T follicular helper cell (primary cell): ENCODE data around the gene ZNF143.
"Not testable (repeated sequence)": the region's sequence is repeated elsewhere in the genome, so short reads cannot be mapped to it uniquely, and the experiment has no call there.

Experiments used
- DNase-seq: peaks from one replicate; pipeline ENCODE4 v3.0.0-alpha.2; 2020; ENCODE audit warnings: low read depth

The ZNF143 gene

DNA sequence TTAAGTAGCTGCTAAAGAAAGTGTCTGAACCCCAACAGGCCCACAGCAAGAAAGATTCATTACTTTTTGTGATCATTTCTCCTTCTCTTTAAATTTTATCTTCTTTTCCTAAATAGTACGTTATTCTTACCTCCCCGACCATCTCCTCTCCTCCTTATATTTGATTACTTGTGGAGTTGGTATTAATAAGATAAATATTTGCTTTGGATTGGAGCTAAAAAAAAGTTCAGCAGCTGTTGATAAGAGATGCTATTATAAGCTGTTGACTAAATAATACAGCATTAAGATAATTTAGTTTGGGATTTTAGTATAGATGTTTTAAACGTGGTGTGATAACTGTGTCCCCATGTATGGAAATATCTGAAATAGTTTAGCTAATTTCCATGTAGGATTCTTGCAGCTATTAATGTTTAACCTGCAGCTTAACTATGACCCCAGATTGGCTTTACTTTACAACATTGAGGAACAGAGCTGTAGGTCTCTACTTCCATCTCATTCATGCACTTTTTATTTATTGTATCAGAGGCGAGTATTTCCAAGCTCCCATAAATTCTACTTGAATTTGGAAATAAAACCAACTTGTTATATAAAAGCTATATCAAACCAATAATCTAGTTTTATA lies 37.8 kb downstream of the ZNF143 start:
- no peak for DNase-seq

- DNase-seq = peak; percentile 57
These were observed 45.9 kb downstream of the ZNF143 start for GRCh38 chr11:9506489-9507276.

- no peak for DNase-seq
These were observed 46.4 kb downstream of the ZNF143 start for GRCh38 chr11:9507277-9507580.

- DNase-seq = no peak
These were observed 48.2 kb downstream of the ZNF143 start for GRCh38 chr11:9509041-9509440.

- DNase-seq = no peak
These were observed 51.7 kb downstream of the ZNF143 start for GRCh38 chr11:9512370-9513019.

DNA sequence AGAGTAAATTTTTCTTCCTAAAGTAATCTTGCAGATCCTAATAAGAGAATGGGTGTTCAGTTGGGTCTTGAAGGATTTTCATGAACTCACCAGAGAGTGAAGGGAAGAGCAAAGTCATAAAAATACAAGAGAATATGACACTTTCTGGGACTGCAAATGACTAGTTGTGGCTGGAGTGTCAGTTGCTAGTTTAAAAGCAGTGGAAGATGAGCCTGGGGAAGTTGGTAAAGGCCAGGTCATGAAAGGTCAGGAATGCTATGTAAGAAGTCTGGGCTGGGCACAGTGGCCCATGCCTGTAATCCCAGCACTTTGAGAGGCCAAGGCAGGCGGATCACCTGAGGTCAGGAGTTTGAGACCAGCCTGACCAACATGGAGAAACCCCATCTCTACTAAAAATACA lies 53.8 kb downstream of the ZNF143 start:
- DNase-seq = not testable (repeated sequence)

DNA sequence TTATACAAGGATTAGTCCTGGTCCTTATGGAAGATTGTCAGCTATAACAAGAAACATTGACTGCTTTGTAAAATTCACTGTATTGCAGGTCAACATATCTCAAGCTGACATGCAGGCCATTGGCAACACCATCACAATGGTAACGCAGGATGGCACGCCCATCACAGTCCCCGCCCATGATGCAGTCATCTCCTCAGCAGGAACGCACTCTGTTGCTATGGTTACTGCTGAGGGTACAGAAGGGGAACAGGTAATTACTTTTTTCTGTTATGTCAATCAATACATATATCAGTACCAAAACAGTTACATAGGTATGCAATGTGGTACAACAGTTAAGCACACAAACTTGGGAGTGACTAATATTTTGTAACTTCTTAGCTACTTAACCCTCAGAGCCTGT lies 55.3 kb downstream of the ZNF143 start:
- DNase-seq = no peak

- no peak for DNase-seq
These were observed 58.1 kb downstream of the ZNF143 start for GRCh38 chr11:9518835-9519410.

DNA sequence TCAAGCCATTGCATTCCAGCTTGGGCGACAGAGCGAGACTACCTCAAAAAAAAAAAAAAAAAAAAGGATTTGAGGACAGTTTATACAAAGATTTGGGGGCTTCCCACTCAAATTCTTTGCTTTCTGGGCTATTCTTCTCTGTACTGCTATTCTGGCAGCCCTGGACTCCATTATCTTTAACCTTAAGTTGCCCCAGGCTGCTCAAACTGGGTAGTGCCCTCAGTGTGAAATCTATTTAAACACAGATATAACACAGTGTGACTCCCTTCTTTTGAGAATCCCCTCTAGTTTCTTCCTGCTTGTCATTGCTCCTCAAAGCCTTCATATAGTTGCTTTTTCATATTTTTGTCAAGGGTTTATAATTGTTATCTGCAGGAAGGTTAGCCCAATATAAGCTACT lies 63.2 kb downstream of the ZNF143 start:
- no peak for DNase-seq

- DNase-seq = no peak
These were observed 64.3 kb downstream of the ZNF143 start for GRCh38 chr11:9525116-9525515.

GRCh38 chr11:9527481-9528135 lies 66.8 kb downstream of the ZNF143 start:
- DNase-seq = no peak

GRCh38 chr11:9528136-9528501 lies 67.3 kb downstream of the ZNF143 start:
- no peak for DNase-seq

DNA sequence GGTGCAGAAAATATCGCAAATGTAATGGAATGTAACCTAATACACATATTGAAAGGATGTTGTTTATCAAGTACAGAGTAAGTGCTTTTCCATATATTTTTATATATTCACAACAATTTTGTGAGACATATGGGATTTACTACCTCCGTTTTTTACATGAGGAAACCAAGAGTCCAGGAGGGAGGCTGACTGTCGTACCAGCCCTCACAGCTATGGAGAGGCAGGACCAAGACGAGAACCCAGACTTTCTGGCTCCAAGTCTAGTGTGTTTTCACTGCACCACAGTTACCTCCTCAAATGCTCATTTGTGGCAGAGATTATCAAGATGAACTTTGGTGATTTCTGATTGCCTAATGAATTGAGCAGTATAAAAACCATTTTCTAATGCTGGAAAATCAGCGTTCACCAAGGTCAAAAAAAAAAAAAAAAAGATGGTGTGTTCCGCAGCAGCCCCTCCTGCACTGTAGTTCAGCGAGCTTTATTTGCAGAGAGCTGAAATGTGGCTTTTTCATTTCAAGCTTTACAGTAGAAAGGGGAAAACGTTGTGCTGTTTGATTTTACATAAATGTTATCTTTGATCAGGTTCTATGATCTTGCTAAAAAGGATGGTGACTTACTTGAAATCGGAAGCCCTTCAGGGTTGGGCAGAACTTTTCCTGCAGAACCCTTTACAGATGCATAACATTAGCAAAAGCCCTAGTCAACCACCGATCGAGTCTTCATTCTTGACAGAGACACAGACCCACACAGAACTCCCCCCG lies 67.9 kb downstream of the ZNF143 start:
- DNase-seq = no peak

DNA sequence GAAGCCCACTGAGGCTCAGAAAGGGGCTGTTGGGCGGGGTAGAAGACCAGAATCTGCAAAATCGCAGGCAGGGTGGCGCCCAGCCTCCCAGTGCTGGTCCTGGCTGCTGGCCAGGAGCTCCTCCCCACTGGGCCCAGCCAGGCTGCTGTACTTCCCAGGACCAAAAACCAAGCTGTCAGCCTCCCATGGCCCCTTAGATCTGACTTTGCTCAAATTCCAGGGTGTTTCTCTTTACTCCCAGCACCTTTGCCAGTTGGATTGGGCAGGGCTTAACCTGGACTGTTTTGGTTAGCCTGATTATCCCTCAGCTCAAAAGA lies 68.5 kb downstream of the ZNF143 start:
- no peak for DNase-seq

DNA sequence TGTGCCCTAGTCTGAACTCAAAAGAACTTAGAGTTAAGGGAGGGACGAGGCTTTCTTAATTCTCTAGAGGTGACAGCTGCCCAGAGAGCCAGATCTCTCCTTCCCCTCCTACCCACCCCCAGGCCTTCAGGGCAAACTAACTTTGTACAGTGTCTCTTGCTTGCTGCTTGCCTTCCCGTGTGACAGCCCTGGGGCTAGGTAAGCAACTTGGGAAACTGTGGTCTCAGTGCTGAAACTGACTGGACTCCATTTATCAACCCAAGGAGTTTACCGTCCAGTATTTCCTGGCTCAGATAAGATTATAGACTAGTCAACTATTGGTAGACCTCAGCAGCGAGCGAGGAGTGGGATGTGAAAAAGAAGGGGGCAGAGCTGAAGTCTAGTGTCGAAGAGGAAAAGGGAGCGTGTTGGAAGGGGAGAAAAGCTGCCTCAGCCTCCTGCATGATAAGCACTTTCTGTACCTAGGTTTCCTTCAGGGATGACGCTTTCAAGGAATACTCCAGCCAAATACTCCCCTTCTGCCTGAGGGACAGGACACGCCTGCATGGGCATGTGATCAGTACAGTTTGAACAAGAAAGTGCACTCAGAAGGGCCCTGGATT lies 69.3 kb downstream of the ZNF143 start:
- DNase-seq = no peak

- no peak for DNase-seq
These were observed 70.3 kb downstream of the ZNF143 start for GRCh38 chr11:9530901-9531625.

DNA sequence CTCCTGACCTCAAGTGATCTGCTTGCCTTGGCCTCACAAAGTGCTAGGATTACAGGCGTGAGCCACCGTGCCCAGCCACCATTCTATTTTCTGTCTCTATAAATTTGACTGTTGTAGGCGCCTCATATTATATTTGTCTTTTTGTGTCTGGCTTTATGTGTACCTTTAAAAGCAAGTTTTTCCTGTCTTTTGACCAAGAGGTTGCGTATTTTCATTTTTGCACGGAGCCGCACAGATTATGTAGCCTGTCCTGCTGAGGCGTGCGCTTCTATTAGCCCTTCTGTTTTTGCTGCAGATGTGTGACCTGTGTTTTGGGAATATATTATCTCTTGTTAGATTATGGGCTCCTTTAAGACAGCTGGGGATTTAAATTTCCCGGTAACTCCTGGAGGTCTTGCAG lies 72.2 kb downstream of the ZNF143 start:
- no peak for DNase-seq

DNA sequence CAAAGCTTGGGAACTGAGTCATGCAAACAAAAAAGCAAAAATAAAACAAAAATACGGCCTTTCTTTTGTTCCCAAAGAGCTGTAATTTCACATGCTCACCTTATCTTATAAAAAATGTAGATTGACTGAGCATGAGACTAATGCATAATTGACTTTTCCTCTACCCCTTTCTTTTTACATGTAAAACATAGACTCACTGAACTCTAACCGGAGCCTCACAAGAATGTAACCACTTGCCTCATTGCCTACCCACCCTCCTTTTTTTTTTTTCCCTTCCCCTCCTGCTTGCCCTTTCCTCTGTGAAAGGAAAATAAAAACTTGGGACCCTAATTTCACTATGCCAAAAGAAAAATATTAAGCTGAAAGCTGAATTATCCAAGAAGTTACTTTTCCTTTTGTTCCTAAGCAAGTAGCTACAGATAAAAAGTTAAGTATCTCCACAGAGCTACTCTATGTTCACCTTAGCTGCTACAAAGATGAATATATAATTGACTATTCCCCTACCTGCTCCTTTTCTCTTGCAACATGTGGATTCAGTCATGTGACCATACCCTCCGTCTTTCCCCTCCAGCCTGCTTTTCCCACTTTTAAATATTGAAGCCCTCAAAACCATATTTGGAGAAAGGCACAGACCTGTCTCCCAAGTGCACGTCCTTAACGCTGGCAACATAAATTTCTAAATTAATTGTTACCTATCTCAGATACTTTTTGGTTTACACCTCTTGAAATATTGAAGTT lies 73.1 kb downstream of the ZNF143 start:
- no peak for DNase-seq

DNA sequence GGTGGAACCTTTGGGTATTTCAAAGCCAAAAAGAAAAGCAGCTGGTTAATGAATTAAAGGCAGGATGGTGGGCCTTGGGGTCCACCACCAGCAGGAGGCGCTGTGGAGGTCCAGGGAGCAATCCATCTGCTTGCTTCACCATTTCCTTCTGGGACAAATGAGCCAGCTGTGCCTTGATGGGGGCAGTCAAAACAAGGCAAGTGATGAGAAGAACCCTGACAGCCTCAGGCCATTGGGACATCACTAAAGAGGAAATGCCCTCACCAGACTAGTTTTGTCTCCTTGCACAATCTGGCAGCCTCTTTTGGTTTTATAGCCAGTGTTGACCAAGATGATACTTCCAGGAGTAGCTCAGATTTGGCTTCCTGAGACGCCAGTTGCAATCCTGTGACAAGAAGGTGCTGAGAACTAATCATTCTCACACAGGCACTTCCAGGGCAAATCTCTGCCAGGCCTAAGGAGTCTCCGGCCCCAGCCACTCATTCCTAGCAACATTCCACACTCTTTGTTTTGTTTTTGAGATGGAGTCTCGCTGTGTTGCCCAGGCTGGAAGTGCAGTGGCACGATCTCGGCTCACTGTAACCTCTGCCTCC lies 74.5 kb downstream of the ZNF143 start:
- DNase-seq = peak; percentile 58

DNA sequence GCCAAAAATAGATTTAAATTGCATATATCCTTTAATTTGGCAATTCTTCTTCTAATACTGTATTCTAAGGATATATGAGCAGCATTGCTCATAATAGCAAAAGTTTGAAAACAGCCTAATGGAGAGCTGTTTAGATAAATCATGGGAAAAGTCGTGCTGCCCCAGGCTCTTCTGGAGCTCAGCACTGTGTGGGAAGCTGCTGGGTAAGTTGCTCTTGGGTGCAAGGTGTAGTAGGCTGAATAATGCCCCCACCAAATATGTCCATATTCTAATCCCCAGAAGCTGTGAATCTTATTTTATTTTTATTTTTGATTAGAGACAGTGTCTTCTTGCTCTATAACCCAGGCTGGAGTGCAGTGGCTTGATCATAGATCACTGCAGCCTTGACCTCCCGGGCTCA lies 77.7 kb downstream of the ZNF143 start:
- no peak for DNase-seq
